ELF-1 (cell line): Measurements from ENCODE around the gene NFIB.

Experiments
- DNase-seq: peaks from one replicate; pipeline ENCODE4 v3.0.0-alpha.2; 2016; ENCODE audit warnings: low read depth, low spot score

NFIB gene

DNA sequence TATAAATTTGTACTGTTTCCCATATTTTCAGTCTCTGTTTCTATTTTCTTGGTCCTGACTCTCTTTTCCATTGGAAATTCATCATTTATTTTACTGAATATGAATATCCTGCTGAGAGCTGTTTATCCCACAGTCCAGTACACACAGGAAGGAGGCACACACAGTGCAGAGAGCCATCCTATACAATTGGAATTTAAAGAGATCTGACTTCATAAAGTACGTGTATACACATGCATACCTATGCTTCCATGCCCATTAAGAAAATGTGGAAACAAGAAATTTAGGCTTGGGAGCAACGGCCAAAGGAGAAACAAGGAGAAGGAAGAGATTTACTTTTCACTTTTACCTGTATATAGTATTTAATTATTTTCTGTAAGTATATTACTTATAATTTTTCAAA, 99.2 kb downstream of the NFIB start:
- no peak for DNase-seq

DNA sequence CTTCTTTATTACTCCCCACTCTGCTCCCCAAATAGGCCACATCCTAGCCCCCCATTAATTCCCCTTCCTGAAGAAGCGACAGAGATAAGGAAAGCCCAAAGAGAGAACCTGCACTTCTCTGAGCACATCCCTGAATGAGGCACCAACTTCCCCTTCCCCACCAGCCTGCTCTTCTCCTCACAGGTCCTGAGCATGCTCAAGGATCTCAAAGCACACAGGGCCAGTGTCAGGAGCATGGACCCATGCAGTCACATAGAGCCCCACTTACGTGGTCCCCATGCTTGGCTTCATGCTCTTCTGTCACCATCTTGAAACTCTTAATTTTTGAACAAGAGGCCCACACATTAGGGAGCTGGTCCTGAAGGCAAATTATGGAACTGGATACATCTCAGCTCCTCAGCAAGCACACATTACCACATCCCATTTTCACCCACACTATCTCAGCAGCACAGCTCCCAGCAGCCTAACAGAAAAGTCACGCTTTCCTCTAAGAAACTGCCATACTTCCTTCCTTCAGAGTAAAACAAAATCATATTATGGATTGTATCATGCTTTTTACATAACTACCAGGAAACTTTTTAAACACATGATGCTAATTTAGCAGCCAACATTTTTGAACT, 99.8 kb downstream of the NFIB start:
- no peak for DNase-seq

DNA sequence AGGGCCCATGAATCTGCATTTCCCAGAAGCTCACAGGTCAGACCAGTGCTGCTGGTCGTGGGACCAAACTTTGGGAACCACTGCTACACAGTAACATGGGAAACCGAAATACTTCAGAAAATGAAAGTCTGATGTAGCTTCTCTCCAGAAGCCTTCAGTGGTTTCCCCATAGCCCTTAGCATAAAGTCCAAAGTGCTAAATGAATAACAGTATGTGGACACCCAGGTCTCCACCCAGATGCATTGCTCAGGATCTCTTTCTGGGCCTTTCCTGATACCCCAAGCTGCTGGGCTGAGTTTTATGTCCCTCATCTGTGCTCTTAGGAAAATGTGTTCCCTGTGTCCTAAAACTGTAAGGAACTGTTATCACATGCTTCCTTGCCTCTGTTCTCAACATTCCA, 100.4 kb downstream of the NFIB start:
- DNase-seq = no peak

DNA sequence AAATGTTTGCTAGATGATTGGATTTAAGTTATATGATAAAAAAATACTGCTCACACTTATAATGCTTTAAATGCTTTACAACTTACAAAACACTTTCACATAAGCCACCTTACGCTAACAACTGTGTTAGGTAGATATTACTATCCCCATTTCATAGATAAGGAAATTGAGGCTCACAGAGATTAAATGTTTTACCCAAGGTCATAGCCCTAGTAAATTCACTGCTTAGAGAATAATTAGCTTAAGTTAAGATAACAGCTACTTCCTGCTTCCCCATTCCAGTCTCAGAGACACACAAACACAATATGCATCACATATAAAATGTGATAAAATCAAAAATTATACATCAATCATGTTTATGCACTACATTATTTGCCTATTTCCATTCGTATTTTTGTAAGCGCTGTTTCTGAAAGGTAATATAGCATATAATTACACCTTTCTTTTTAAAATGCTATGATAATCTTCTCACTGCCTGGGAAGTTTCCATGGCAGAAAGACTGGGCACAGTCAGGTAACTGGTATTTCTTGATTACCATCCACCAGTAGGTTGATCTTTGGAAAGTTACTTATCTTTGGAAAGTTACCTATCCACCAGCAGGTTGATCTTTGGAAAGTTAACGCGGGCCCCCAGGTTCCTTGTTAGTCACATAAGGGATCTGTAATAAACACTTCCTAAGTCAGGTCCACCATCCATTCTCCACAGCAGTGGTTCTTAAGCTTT, 101.1 kb downstream of the NFIB start:
- no peak for DNase-seq

DNA sequence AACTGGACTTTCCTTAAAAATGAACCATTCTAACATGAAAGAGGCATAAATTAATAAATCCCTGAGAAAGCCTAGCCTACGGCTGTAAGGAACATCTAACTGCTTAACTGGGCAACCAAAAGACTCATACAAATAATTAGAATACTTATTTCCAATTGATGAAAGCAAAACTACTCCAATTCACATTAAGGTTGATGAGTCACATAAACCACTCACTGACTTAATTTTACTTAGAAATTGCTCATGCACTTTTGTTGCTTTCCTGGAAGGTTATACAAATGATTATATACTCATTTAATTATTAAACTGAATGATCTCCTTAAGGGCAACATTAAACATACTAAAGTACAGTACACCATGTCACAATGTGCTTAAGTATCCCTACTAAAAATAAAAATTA, 101.9 kb downstream of the NFIB start:
- DNase-seq = no peak

DNA sequence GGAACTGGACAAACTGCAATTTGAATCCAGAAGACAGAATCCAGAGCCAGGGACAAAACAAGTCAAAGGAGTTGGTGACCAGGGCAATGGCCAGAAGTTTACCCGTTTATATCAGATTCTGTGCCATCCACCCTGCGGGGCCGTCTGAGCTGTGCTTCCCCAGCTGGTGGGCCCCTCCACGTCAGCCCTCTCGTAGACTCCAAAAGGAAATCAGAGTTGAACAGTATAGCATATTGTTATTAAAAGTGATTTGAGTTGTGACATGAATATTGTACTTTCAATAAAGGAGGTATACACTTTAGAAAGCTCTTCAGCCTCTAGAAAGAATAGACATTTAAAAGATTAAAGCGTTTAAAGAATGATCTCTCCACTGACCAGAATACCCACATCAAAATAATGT, 102.4 kb downstream of the NFIB start:
- no peak for DNase-seq

DNA sequence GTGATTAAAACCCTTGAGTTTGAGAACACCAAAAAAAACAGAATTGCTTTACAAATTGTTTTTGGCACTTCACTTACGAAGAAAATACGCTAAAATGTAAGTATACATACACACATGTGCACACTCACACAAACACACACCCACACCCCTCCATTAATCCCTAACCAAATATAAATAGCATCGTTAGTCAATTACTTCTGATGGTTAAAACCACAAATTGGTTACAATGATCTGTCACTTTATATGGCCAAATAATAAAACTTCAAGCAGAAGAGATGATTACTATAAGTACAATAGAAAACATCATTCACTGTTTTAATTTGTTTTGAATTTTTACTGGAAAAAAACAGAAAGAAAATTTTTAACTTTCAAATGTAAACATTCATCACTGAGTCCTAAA, 103.5 kb downstream of the NFIB start:
- no peak for DNase-seq

DNA sequence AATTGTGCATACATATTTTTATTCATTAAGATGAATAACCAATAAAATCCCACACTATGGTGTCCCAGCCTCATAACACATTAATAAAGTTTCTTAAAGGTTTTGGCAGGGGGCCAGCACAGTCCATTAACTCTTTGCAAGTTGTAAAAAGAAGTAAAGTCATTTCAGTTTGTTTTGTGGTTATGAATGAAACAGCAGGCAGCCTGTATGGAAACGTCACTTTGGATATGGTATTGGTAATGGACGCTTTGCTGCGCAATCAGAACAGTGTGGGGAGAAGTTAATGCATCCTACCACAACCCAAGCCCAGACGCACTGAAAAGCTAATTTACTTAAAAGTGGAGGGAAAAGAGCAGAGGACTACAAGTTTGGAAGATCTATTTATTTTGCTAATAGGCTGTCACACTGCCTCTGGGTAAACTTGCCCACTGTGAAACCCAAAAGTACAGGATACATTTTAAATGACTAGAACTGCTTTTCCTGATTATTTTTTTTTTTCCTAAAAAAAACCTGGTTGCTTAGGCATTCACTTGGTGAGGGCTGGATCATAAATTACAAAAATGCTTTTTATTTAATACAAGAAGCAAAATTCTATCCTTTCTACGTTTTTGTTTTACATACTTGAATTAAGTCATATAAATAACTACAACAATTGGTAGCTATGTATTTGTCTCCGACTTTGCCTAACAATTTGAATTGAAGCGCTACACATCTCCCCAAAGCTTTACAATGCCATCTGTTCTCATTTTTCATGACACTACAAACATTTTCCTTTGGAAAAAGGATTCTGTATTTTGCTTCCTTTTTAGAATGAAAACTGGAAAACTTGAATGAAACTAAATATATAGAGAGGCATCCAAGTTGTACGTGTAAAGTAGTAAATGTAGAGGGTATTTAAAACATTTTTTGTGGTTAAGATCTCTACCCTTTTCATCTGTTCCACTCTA, 104.3 kb downstream of the NFIB start:
- no peak for DNase-seq

DNA sequence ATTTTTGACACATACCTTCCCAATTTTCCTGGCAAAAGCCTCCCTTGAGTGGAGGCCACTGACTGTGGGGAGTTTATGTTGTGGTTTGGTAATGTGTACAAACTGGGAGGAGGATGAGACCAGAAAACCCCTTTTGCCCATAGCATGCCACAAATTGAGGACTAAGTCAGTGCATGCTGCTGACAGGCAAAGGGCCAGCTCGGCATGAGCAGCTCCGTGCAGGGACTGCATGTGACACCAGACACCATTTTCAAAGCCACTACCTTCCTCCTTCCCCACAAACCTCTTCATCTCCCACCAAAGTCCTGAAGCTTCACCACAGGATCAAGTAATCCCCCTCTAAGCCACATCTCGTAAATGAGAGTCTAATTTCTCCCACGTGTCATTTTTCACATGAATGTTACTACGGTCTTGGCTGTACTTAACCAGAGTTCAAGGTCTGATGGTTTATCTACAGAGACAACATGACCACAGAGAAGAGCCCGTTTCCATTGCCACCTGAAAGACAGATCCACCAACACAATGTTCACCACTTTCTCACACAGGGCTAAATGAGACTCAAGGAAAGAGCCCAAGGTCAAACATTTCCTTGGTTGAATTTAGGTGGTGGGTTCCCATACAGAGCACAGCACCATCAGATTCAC, 106.5 kb downstream of the NFIB start:
- no peak for DNase-seq

DNA sequence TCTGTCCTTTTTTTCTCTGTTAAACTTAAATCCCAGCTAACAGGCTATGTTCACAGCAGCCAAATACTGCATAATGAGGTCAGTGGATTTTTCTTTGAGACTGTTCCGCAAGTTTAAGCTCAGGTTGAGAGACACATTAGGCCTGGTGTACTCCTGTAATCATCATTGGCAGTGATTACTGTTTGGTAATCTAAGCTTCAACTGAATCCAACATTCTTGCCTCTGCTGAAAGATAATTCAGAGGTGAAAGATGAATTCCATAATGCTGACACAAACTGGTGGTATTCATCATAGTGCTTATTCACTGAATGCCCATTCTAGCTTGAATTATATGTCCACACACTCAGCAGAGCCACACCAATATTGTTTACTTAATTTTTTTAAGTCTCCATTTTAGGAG, 108.5 kb downstream of the NFIB start:
- no peak for DNase-seq

DNA sequence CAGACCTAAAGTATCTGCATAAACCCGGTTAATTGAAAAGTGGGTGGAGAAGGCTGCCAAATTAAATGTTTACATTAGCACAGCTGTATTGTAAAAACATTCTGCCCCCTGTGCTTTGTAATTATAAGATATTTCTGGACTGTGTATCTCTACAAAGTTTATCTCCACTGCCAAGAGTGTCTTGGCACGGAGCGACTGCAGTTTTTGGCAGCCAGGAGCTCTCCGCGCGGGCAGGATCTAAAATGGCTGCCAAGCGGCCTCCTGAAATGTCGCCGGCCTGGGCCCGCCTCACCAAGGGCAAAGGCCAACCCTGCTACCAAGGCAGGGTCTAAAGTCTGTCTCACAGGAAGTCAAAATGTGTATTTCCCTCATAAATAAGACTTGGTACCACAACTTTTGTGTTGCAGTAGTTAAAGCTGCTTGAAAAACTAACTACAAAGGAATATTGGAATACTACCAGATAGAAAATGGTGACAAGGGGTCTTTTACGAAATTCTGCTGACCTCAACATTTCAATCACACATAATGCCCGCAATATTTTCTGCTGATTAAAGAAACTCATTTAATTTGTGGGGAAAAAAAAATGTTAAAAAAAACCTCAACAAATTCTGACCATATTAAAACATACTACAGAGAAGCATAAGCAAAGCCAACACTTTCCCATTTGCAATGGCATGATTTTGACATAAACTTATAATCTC, 110.4 kb downstream of the NFIB start:
- DNase-seq = no peak

DNA sequence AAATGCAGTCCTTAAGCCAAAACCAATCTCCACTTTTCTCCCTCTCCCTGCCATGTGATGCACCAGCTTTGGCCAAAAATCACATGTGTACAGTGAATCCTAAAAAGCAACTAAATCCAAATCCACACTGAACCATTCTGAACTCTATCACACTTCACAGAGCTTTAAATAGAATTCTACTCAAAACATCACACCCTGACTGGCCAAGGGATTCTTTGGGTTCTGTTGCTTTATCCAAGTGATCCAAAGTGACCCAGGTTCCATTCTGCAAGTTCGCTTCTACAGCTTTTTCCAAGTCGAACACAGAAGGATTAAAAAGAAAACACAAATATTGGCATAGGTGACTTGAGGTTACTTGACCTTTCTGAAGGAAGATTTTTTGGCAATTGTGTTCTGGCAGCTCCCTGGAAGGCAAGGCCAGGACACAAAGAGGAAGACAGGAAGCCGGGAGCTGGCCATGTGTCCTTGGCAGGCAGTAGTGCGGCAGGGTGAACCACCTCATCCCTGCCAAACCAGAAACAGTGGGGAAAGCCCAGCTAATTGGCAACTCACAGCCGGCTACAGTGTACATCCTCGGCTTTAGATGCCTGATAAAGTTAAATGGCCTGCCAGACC, 115.0 kb downstream of the NFIB start:
- DNase-seq = peak; percentile 13

DNA sequence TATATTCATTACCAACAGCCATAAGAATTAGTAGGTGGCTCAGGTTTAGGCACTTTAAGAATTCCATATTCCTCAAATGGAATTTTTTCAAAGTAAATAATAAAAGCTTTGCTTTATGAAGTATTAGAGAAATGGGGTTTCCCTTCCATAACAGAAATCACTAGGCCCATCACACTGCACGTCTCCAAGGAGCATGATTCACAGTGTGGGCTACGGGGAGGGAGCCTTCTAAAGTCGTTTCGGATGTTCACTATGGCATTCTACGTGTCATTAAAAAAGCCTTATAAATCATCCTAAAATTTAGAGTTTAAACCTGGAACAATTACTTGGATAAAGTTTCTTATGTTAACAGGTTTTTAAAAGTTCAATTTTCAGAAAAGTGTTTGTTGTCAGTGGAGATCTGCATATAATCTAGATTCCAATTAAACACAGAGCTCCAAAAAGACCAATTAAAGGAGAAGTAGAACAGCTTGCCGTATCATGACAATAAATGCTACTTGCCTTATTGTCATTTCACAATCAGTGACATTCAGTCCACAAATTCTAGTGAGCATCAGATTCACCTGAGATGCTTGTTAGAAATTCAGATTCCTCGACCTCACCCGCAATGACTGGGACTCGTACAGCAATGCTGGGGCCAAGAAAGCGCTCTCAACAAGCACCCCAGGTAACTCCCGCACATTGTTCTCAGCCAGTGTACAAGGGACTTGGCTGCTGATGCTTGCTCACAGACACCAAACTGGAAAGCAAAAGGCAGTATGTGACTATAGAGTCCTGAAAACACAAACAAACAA, 115.7 kb downstream of the NFIB start:
- DNase-seq = no peak

DNA sequence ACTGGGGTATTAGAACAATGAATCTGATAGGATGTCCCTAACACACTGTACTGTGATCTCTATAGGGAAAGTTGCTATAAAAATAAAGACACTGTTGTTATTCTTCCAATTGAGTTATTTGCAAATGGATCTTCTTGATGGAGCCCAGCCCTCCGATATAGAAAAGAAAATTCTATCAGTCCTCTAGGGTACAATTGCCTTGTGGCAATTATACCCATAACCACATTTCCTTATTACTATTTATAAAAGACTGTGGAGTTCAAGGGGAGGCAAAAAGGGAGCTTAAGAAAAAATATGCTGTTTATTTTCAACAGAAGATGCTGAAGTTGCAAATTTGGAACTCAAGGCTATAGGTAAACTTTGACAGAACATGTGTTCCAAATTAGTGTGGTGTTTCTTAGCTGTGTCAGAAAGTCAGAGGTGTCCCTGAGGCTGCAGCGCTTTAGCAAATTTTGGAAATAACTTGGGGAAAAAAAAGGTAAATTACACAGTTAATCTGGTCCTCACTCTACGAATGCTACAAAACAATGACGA, 116.5 kb downstream of the NFIB start:
- no peak for DNase-seq

DNA sequence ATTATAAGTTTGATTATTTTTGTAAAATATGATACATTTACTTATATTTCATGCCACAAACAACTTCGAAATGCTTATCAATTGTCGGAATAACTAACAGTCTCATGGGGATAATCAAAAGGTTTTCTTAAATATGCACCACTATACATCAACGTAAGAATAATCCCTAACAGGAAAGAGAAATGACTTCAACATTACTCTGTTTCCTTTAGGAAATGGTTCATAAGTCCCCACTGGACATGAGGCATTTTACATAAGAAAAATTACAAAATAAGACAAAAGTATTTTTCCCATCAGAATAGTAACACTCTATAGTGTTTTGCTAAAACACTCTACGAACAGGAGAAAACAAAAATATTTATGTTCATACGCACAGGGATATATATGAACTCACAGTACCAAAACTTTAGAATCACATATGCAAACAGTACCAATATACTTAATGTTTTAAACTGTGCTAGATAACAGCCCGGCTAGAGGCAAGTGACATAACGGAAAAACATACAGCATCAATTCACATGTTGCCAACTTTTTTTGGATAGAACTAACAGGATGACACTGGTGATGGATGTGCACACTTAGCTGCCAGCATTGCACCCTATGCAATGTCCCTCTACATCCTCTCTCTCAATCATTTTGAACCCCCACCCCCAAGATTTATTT, 120.5 kb downstream of the NFIB start:
- DNase-seq = no peak

DNA sequence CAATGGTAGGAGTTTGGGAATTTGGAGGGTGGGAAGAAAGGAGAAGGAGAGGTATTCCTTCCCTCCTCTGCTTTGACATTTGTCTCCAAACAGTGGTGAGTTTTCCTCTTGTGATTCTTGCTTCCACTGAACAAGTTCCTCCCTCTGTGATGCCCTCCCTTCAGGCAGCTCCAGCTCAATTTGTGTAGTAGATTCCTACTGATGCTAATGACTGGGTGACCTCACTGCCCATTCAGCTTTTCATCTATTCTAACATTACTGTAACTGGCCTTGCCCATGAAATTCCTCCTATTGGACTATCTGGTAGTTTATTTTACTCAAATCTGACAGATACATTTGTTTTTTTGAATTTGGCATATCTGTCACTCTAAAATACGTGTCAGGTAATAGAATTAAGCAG, 121.4 kb downstream of the NFIB start:
- DNase-seq = no peak

DNA sequence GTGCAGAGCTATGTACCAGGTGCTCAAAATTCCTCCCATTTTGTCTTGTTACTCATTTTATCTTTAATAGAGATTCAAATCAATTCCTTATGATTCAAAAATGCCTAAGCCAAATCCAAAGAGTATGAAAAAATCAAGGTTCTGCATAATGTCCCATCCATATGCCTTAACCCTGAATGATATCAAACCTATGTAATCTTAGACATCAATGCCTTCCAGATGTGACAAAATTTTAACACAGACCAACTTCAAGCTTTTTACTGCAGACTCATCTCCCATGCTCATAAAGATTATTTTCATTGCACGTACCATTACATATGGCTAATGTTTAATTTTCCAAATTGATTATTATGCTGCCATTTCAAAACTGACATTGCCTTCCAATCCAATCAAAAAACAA, 122.4 kb downstream of the NFIB start:
- DNase-seq = no peak

DNA sequence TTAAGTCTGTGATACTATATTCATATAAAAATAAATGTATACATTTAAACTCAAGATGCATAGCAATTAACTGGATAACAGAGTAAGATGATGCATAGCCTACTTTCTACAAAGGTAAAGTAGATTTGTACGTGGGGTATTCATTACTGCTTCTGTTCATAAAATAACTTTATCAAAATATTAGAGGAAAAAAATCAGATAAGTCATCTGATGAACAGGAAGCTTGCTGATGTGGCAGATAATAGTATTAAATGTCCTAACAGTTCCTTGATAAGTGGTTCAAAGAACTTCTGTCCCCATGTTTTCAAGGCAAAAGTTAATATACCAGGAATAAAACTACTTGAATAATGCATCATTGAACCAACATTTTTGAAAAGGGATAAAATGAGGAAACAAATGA, 123.7 kb downstream of the NFIB start:
- DNase-seq = no peak

DNA sequence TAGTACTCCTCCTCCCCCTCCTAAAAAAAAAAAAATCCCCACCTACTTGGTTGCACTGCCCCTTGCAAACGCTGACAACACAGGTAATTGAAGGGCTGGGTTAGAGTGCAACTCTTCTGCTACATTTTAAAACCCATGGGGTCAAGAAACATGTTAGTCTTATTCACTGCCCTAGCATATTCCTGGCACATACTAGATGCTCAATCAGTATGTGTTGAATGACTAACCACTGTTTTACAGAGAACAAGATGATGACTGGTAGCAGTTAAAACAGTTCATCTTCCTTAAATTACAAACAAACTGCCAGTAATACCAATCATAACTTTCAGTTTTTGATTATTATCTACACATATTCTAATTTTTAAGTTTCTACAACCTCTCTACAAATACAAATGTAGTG, 124.4 kb downstream of the NFIB start:
- no peak for DNase-seq
